Stimulated activated naive CD8-positive, alpha-beta T cell treated with anti-CD3 and anti-CD28 coated beads, Interleukin-15, amount 100 ng/mL, for 72 hours (primary cell): Measurements from ENCODE around the gene C2CD2.
A peak's percentile ranks its signal among the peaks of the same experiment; 100 is the strongest.

Experiments used
- ATAC-seq: fragments of 150-1000 bp; cut with Tn5 transposase; 2 replicates; pipeline ENCODE4 v1.10.0; 2021; ENCODE audit warnings: mild to moderate bottlenecking, moderate library complexity
- DNase-seq, 2 donors: peaks; one replicate each; pipeline ENCODE4 v3.0.0; 2021 to 2022
- H3K27ac Mint-ChIP-seq, 2 donors: one replicate each; pipeline ENCODE4 v1.8.0; 2022; ENCODE audit warnings: mild to moderate bottlenecking in 2 of 2, mixed read lengths in 2 of 2, moderate library complexity in 2 of 2
- H3K27me3 Mint-ChIP-seq: one replicate; pipeline ENCODE4 v1.8.0; 2022; ENCODE audit warnings: mixed read lengths
- H3K4me1 Mint-ChIP-seq: one replicate; pipeline ENCODE4 v1.8.0; 2022; ENCODE audit warnings: mild to moderate bottlenecking, mixed read lengths
- H3K4me3 Mint-ChIP-seq, 2 donors: one replicate each; pipeline ENCODE4 v1.8.0; 2022; ENCODE audit warnings: mild to moderate bottlenecking in 2 of 2, mixed read lengths in 2 of 2, moderate library complexity in 1 of 2
- H3K9me3 Mint-ChIP-seq, 2 donors: one replicate each; pipeline ENCODE4 v1.8.0; 2022; ENCODE audit warnings: mixed read lengths in 2 of 2

The C2CD2 gene

GRCh38 chr21:41885341-41886024 is 68.3 kb downstream of the C2CD2 start:
- Mint-ChIP-seq H3K9me3 (no peaks in the 10 kb centered on the region), H3K4me1 (peaks cover 14% of the 10 kb centered on the region), H3K4me3 (no peak overlapping the region), H3K27ac (peak overlapping the region; percentile 67 to 72), H3K27me3 (no peaks in the 10 kb centered on the region)
- ATAC-seq: no peak
- no peak for DNase-seq

- Mint-ChIP-seq H3K27ac (no peak overlapping the region), H3K4me3 (no peak overlapping the region), H3K9me3 (no peaks in the 10 kb centered on the region), H3K4me1 (peaks cover 15% of the 10 kb centered on the region), H3K27me3 (no peaks in the 10 kb centered on the region)
- no peak for DNase-seq
- no peak for ATAC-seq
Measured at GRCh38 chr21:41884501-41885030, 69.3 kb downstream of the C2CD2 start.

GRCh38 chr21:41883582-41883981 is 70.2 kb downstream of the C2CD2 start:
- peak overlapping the region; percentile 17 to 92 for H3K27ac Mint-ChIP-seq

GRCh38 chr21:41881051-41881450 is 72.8 kb downstream of the C2CD2 start:
- Mint-ChIP-seq H3K4me3 (peak overlapping the region in 1 of 2 donors; percentile 93), H3K4me1 (peaks cover 35% of the 10 kb centered on the region), H3K9me3 (no peaks in the 10 kb centered on the region), H3K27ac (no peak overlapping the region), H3K27me3 (no peaks in the 10 kb centered on the region)
- ATAC-seq: no peak
- no peak for DNase-seq

More at GRCh38 chr21:41883582-41883981, 70.2 kb downstream of the C2CD2 start:
- Mint-ChIP-seq H3K27me3 (no peaks in the 10 kb centered on the region), H3K4me3 (no peak overlapping the region), H3K9me3 (no peaks in the 10 kb centered on the region), H3K4me1 (peaks cover 15% of the 10 kb centered on the region)
- ATAC-seq: no peak
- no peak for DNase-seq

- Mint-ChIP-seq H3K27me3 (no peaks in the 10 kb centered on the region), H3K27ac (peak overlapping the region in 1 of 2 donors; percentile 99), H3K4me1 (peaks cover 32% of the 10 kb centered on the region), H3K9me3 (no peaks in the 10 kb centered on the region), H3K4me3 (peak overlapping the region; percentile 83 to 93)
- DNase-seq: no peak
- ATAC-seq: no peak
Measured at GRCh38 chr21:41880153-41880552, 73.7 kb downstream of the C2CD2 start.

GRCh38 chr21:41879190-41879998 is 74.4 kb downstream of the C2CD2 start, which contains the start of gene PRDM15:
Gene PRDM15, minus strand, starts transcription at chr21:41879344. Its CDS starts 18,981 bp downstream, at chr21:41860363.
- peak within 1 kb of the TSS; percentile 97 to 99 for H3K27ac Mint-ChIP-seq
- peak; percentile 80 for ATAC-seq
- peak within 1 kb of the TSS; percentile 83 to 93 for H3K4me3 Mint-ChIP-seq
- no peaks in the 10 kb centered on the region for H3K27me3 Mint-ChIP-seq
- no peaks in the 10 kb centered on the region for H3K9me3 Mint-ChIP-seq
- DNase-seq: peak; percentile 83 to 84
- H3K4me1 Mint-ChIP-seq: peaks cover 38% of the 10 kb centered on the region

GRCh38 chr21:41878831-41879189 is 75.0 kb downstream of the C2CD2 start:
- Mint-ChIP-seq H3K27me3 (no peaks in the 10 kb centered on the region), H3K4me1 (peaks cover 43% of the 10 kb centered on the region), H3K4me3 (peak overlapping the region in 1 of 2 donors; percentile 57), H3K27ac (peak overlapping the region; percentile 42 to 69), H3K9me3 (no peaks in the 10 kb centered on the region)
- ATAC-seq: peak; percentile 80
- DNase-seq: peak; percentile 71 to 83

- H3K9me3 Mint-ChIP-seq: no peaks in the 10 kb centered on the region
- peak overlapping the region; percentile 83 to 87 for H3K4me3 Mint-ChIP-seq
- H3K4me1 Mint-ChIP-seq: peaks cover 50% of the 10 kb centered on the region
- H3K27ac Mint-ChIP-seq: peak overlapping the region; percentile 92 to 96
- peak; percentile 35 to 39 for DNase-seq
- ATAC-seq: peak; percentile 51
- no peaks in the 10 kb centered on the region for H3K27me3 Mint-ChIP-seq
Measured at GRCh38 chr21:41877901-41878830, 75.7 kb downstream of the C2CD2 start.

GRCh38 chr21:41876928-41877652 is 76.7 kb downstream of the C2CD2 start:
- no peak for DNase-seq
- Mint-ChIP-seq H3K4me3 (peak overlapping the region; percentile 83 to 87), H3K4me1 (peaks cover 50% of the 10 kb centered on the region), H3K27me3 (no peaks in the 10 kb centered on the region), H3K9me3 (no peaks in the 10 kb centered on the region), H3K27ac (no peak overlapping the region)
- no peak for ATAC-seq

GRCh38 chr21:41876396-41876795 is 77.4 kb downstream of the C2CD2 start:
- H3K9me3 Mint-ChIP-seq: no peaks in the 10 kb centered on the region
- DNase-seq: no peak
- peaks cover 56% of the 10 kb centered on the region for H3K4me1 Mint-ChIP-seq
- H3K27ac Mint-ChIP-seq: no peak overlapping the region
- ATAC-seq: no peak
- H3K4me3 Mint-ChIP-seq: peak overlapping the region in 1 of 2 donors; percentile 83
- no peaks in the 10 kb centered on the region for H3K27me3 Mint-ChIP-seq

GRCh38 chr21:41875086-41875485 is 78.7 kb downstream of the C2CD2 start:
- Mint-ChIP-seq H3K27ac (no peak overlapping the region), H3K27me3 (no peaks in the 10 kb centered on the region), H3K4me1 (peaks cover 50% of the 10 kb centered on the region), H3K4me3 (no peak overlapping the region), H3K9me3 (no peaks in the 10 kb centered on the region)
- no peak for ATAC-seq
- DNase-seq: no peak

GRCh38 chr21:41874611-41875010 is 79.2 kb downstream of the C2CD2 start:
- peaks cover 54% of the 10 kb centered on the region for H3K4me1 Mint-ChIP-seq
- H3K27ac Mint-ChIP-seq: no peak overlapping the region
- H3K9me3 Mint-ChIP-seq: no peaks in the 10 kb centered on the region
- no peaks in the 10 kb centered on the region for H3K27me3 Mint-ChIP-seq
- H3K4me3 Mint-ChIP-seq: no peak overlapping the region
- ATAC-seq (no peak), DNase-seq (no peak)

- ATAC-seq (no peak), DNase-seq (no peak)
- no peaks in the 10 kb centered on the region for H3K27me3 Mint-ChIP-seq
- H3K9me3 Mint-ChIP-seq: no peaks in the 10 kb centered on the region
- H3K4me3 Mint-ChIP-seq: no peak overlapping the region
- peak overlapping the region in 1 of 2 donors; percentile 36 for H3K27ac Mint-ChIP-seq
- peaks cover 60% of the 10 kb centered on the region for H3K4me1 Mint-ChIP-seq
Measured at GRCh38 chr21:41873426-41873825, 80.4 kb downstream of the C2CD2 start.

GRCh38 chr21:41873005-41873404 is 80.8 kb downstream of the C2CD2 start:
- DNase-seq: no peak
- Mint-ChIP-seq H3K4me1 (peaks cover 59% of the 10 kb centered on the region), H3K4me3 (no peak overlapping the region), H3K27ac (no peak overlapping the region), H3K27me3 (no peaks in the 10 kb centered on the region), H3K9me3 (no peaks in the 10 kb centered on the region)
- no peak for ATAC-seq
